Subcutaneous abdominal adipose tissue (tissue), 5 donors: ENCODE measurements around the gene EYS.
"Not testable (repeated sequence)": the region's sequence is repeated elsewhere in the genome, so short reads cannot be mapped to it uniquely, and the experiment has no call there.

Experiments used
- H3K27ac ChIP-seq: one replicate; pipeline ENCODE4 v1.7.0; 2013; ENCODE audit warnings: low read depth, mild to moderate bottlenecking, inconsistent platforms, low read length, moderate library complexity
- H3K27me3 ChIP-seq, 5 donors: one replicate each; pipeline ENCODE4 v1.7.0; 2013; ENCODE audit warnings: low read length in 5 of 5, inconsistent platforms in 1 of 5; ENCODE audit not compliant: control insufficient read depth in 5 of 5, insufficient read depth in 4 of 5
- H3K36me3 ChIP-seq, 5 donors: one replicate each; pipeline ENCODE4 v1.7.0; 2013; ENCODE audit warnings: low read length in 5 of 5; ENCODE audit not compliant: control insufficient read depth in 5 of 5, insufficient read depth in 5 of 5
- H3K4me1 ChIP-seq, 5 donors: one replicate each; pipeline ENCODE4 v1.7.0; 2013; ENCODE audit warnings: low read length in 5 of 5, mild to moderate bottlenecking in 3 of 5, moderate library complexity in 1 of 5; ENCODE audit not compliant: control insufficient read depth in 5 of 5, insufficient read depth in 5 of 5
- H3K4me3 ChIP-seq, 5 donors: one replicate each; pipeline ENCODE4 v1.7.0; 2013; ENCODE audit warnings: low read length in 5 of 5, low read depth in 1 of 5
- H3K9ac ChIP-seq, 5 donors: one replicate each; pipeline ENCODE4 v1.7.0; 2013; ENCODE audit warnings: low read length in 5 of 5, mild to moderate bottlenecking in 4 of 5, moderate library complexity in 3 of 5
- H3K9me3 ChIP-seq, 5 donors: one replicate each; pipeline ENCODE4 v1.7.0; 2013; ENCODE audit warnings: low read length in 5 of 5; ENCODE audit not compliant: control insufficient read depth in 5 of 5
- donor health status: healthy.
- donor health status: healthy.
- donor health status: healthy.
- donor health status: healthy.
- donor health status: healthy.

Gene EYS

GRCh38 chr6:63774961-63775360 lies 1932.1 kb downstream of the EYS start:
- H3K27me3 ChIP-seq = no peaks in the 10 kb centered on the region
- no peak overlapping the region for H3K27ac ChIP-seq
- no peak overlapping the region for H3K9ac ChIP-seq
- no peak overlapping the region for H3K4me3 ChIP-seq
- H3K4me1 ChIP-seq = peaks cover 0 to 11% (median 0%) of the 10 kb centered on the region in 5 donors
- no peaks in the 10 kb centered on the region for H3K9me3 ChIP-seq
- peaks cover 0 to 6% (median 2%) of the 10 kb centered on the region in 5 donors for H3K36me3 ChIP-seq

GRCh38 chr6:63773200-63773599 lies 1933.8 kb downstream of the EYS start:
- Histone ChIP-seq H3K9me3 (no peaks in the 10 kb centered on the region), H3K4me1 (peaks cover 0 to 11% (median 0%) of the 10 kb centered on the region in 5 donors), H3K4me3 (no peak overlapping the region), H3K36me3 (peaks cover 0 to 6% (median 2%) of the 10 kb centered on the region in 5 donors), H3K27ac (no peak overlapping the region), H3K27me3 (no peaks in the 10 kb centered on the region), H3K9ac (no peak overlapping the region)

- Histone ChIP-seq H3K9me3 (no peaks in the 10 kb centered on the region), H3K36me3 (peaks cover 0 to 3% (median 0%) of the 10 kb centered on the region in 5 donors), H3K4me1 (no peaks in the 10 kb centered on the region), H3K27me3 (no peaks in the 10 kb centered on the region), H3K27ac (no peak overlapping the region), H3K4me3 (no peak overlapping the region), H3K9ac (no peak overlapping the region)
Observed at GRCh38 chr6:63765828-63766227, 1941.2 kb downstream of the EYS start.

GRCh38 chr6:63764318-63764916 lies 1942.6 kb downstream of the EYS start:
- Histone ChIP-seq H3K27ac (no peak overlapping the region), H3K4me3 (no peak overlapping the region), H3K27me3 (no peaks in the 10 kb centered on the region), H3K36me3 (peaks cover 0 to 11% (median 0%) of the 10 kb centered on the region in 5 donors), H3K9me3 (no peaks in the 10 kb centered on the region), H3K9ac (no peak overlapping the region), H3K4me1 (no peaks in the 10 kb centered on the region)

- Histone ChIP-seq H3K4me1 (no peaks in the 10 kb centered on the region), H3K36me3 (peaks cover 0 to 16% (median 2%) of the 10 kb centered on the region in 5 donors), H3K9ac (no peak overlapping the region), H3K27me3 (no peaks in the 10 kb centered on the region), H3K4me3 (no peak overlapping the region), H3K27ac (no peak overlapping the region), H3K9me3 (peaks cover 0 to 4% (median 0%) of the 10 kb centered on the region in 5 donors)
Observed at GRCh38 chr6:63760199-63760598, 1946.8 kb downstream of the EYS start.

GRCh38 chr6:63759605-63760105 lies 1947.4 kb downstream of the EYS start:
- no peak overlapping the region for H3K4me3 ChIP-seq
- peaks cover 0 to 16% (median 2%) of the 10 kb centered on the region in 5 donors for H3K36me3 ChIP-seq
- no peaks in the 10 kb centered on the region for H3K4me1 ChIP-seq
- no peak overlapping the region for H3K9ac ChIP-seq
- peaks cover 0 to 4% (median 0%) of the 10 kb centered on the region in 5 donors for H3K9me3 ChIP-seq
- no peaks in the 10 kb centered on the region for H3K27me3 ChIP-seq
- no peak overlapping the region for H3K27ac ChIP-seq

- Histone ChIP-seq H3K9me3 (peaks cover 0 to 4% (median 0%) of the 10 kb centered on the region in 5 donors), H3K9ac (no peak overlapping the region), H3K27me3 (no peaks in the 10 kb centered on the region), H3K36me3 (peaks cover 0 to 16% (median 2%) of the 10 kb centered on the region in 5 donors), H3K4me3 (no peak overlapping the region), H3K4me1 (no peaks in the 10 kb centered on the region), H3K27ac (no peak overlapping the region)
Observed at GRCh38 chr6:63757826-63758225, 1949.2 kb downstream of the EYS start.

- H3K9ac ChIP-seq, H3K4me3 ChIP-seq, H3K4me1 ChIP-seq, H3K9me3 ChIP-seq, H3K27ac ChIP-seq, H3K27me3 ChIP-seq: not testable (repeated sequence)
- peaks cover 0 to 16% (median 2%) of the 10 kb centered on the region in 5 donors for H3K36me3 ChIP-seq
Observed at GRCh38 chr6:63757275-63757674, 1949.8 kb downstream of the EYS start.

GRCh38 chr6:63750400-63750799 lies 1956.6 kb downstream of the EYS start:
- H3K27ac ChIP-seq = no peak overlapping the region
- H3K9me3 ChIP-seq = peaks cover 0 to 4% (median 0%) of the 10 kb centered on the region in 5 donors
- no peaks in the 10 kb centered on the region for H3K4me1 ChIP-seq
- H3K9ac ChIP-seq = no peak overlapping the region
- peaks cover 0 to 12% (median 4%) of the 10 kb centered on the region in 5 donors for H3K36me3 ChIP-seq
- no peak overlapping the region for H3K4me3 ChIP-seq
- H3K27me3 ChIP-seq = no peaks in the 10 kb centered on the region

- Histone ChIP-seq H3K27ac (no peak overlapping the region), H3K4me1 (no peaks in the 10 kb centered on the region), H3K9me3 (peaks cover 0 to 4% (median 0%) of the 10 kb centered on the region in 5 donors), H3K36me3 (peaks cover 0 to 9% (median 5%) of the 10 kb centered on the region in 5 donors), H3K9ac (no peak overlapping the region), H3K27me3 (no peaks in the 10 kb centered on the region), H3K4me3 (no peak overlapping the region)
Observed at GRCh38 chr6:63745784-63746183, 1961.2 kb downstream of the EYS start.
